H1 (cell line): ENCODE results near the gene HTRA2. TPM values are rescaled to one million over a fixed set of nuclear protein-coding genes. Genes with fewer than 3 reads are reported as not detected.

Experiments
- CTCF ChIA-PET: fragments of 300-600 bp; sonication (Branson Sonifier 250); formaldehyde crosslinking; loops from one replicate; lab custom pipeline; 2021; ENCODE audit not compliant: partially characterized antibody; lab: Charles Lee
- POLR2A ChIA-PET: fragments of 300-600 bp; sonication (Branson Sonifier 250); formaldehyde crosslinking; loops from one replicate; lab custom pipeline; 2021; ENCODE audit warnings: inconsistent platforms; ENCODE audit not compliant: partially characterized antibody; lab: Charles Lee
- DNase-seq, 2 experiments: peaks; one replicate each; pipeline versions ENCODE4 v3.0.0 to v3.0.0-alpha.2; 2010 to 2022; ENCODE audit warnings: low spot score in 2 of 2, low read depth in 1 of 2, mixed read lengths in 1 of 2
- FAIRE-seq: peaks from 2 replicates; lab custom pipeline; 2011; peaks lifted over from hg19 to GRCh38; lab: Jason Lieb, UNC
- H2AFZ ChIP-seq: 2 replicates; pipeline ENCODE4 v1.8.1; 2012; ENCODE audit warnings: low read length, inconsistent platforms
- H2AK5ac ChIP-seq: 2 replicates; pipeline ENCODE4 v1.6.1; 2013; ENCODE audit warnings: low read depth, low read length
- H2BK120ac ChIP-seq: replicated peaks from 2 replicates; pipeline ENCODE3; 2013; ENCODE audit warnings: low read depth, low read length, inconsistent platforms
- H2BK12ac ChIP-seq: 2 replicates; pipeline ENCODE4 v1.6.1; 2013; ENCODE audit warnings: low read depth, low read length
- H2BK15ac ChIP-seq: 2 replicates; pipeline ENCODE4 v1.6.1; 2013; ENCODE audit warnings: low read length
- H2BK20ac ChIP-seq: 2 replicates; pipeline ENCODE4 v1.6.1; 2013; ENCODE audit warnings: low read length
- H2BK5ac ChIP-seq: 2 replicates; pipeline ENCODE4 v1.6.1; 2013; ENCODE audit warnings: low read depth, low read length
- H3K14ac ChIP-seq: 2 replicates; pipeline ENCODE4 v1.6.1; 2013; ENCODE audit warnings: inconsistent platforms; ENCODE audit not compliant: insufficient read length
- H3K18ac ChIP-seq: 2 replicates; pipeline ENCODE4 v1.6.1; 2013; ENCODE audit warnings: low read length; ENCODE audit errors: extremely low read depth
- H3K23ac ChIP-seq: 2 replicates; pipeline ENCODE4 v1.6.1; 2013; ENCODE audit warnings: inconsistent platforms; ENCODE audit not compliant: insufficient read length
- H3K23me2 ChIP-seq: 2 replicates; pipeline ENCODE4 v1.6.1; 2013; ENCODE audit warnings: low read depth, low read length
- H3K27ac ChIP-seq: 2 replicates; pipeline ENCODE4 v1.6.1; 2011; ENCODE audit warnings: low read depth, low read length, inconsistent platforms
- H3K27me3 ChIP-seq, 4 experiments: replicated peaks in 1 of 4; 1 replicate in 1 of 4; 2 replicates in 3 of 4; pipeline versions ENCODE4 v1.6.1 to v1.8.1; 2011 to 2013; ENCODE audit warnings: low read length in 3 of 4, mild to moderate bottlenecking in 3 of 4, inconsistent platforms in 2 of 4, mixed read lengths in 2 of 4, moderate library complexity in 1 of 4; ENCODE audit not compliant: control insufficient read depth in 3 of 4, insufficient read depth in 3 of 4; ENCODE audit errors: extremely low read depth in 1 of 4
- H3K36me3 ChIP-seq, 4 experiments: 2 replicates each; pipeline versions ENCODE4 v1.6.1 to v1.8.1; 2011 to 2013; ENCODE audit warnings: mild to moderate bottlenecking in 4 of 4, low read length in 3 of 4, moderate library complexity in 2 of 4, control low read depth in 1 of 4, inconsistent platforms in 1 of 4; ENCODE audit not compliant: insufficient read depth in 4 of 4, control insufficient read depth in 2 of 4
- H3K4ac ChIP-seq: replicated peaks from 2 replicates; pipeline ENCODE3; 2013; ENCODE audit warnings: low read length, low read depth, mixed read lengths, inconsistent platforms; ENCODE audit not compliant: insufficient read length
- H3K4me1 ChIP-seq, 4 experiments: replicated peaks in 1 of 4; 1 replicate in 1 of 4; 2 replicates in 3 of 4; pipeline versions ENCODE4 v1.6.1 to v1.8.1; 2011 to 2013; ENCODE audit warnings: low read length in 3 of 4, inconsistent platforms in 2 of 4, mixed read lengths in 1 of 4; ENCODE audit not compliant: insufficient read depth in 4 of 4, control insufficient read depth in 3 of 4
- H3K4me2 ChIP-seq, 2 experiments: 2 replicates each; pipeline versions ENCODE4 v1.6.1 to v1.8.1; 2011 to 2013; ENCODE audit warnings: low read depth in 2 of 2, low read length in 2 of 2, control low read depth in 1 of 2, inconsistent platforms in 1 of 2, mild to moderate bottlenecking in 1 of 2; ENCODE audit not compliant: insufficient read depth in 1 of 2
- H3K4me3 ChIP-seq, 4 experiments: fragments of 200-600, 300-600 bp in 1 of 4; sonication (generic), shearing (Covaris generic), sonication (Bioruptor Twin) in 1 of 4; 2 replicates each; pipeline versions ENCODE4 v1.5.1 to v1.8.1; 2011 to 2016; ENCODE audit warnings: low read length in 4 of 4, low read depth in 3 of 4, control low read depth in 2 of 4, inconsistent platforms in 2 of 4, mild to moderate bottlenecking in 2 of 4, mixed read lengths in 1 of 4, moderate library complexity in 1 of 4; ENCODE audit not compliant: insufficient read depth in 2 of 4; ENCODE audit errors: extremely low read depth in 1 of 4
- H3K56ac ChIP-seq: replicated peaks from 2 replicates; pipeline ENCODE3; 2013; ENCODE audit warnings: low read depth, mild to moderate bottlenecking, mixed read lengths, low read length, inconsistent platforms; ENCODE audit not compliant: insufficient read length
- H3K79me1 ChIP-seq: 2 replicates; pipeline ENCODE4 v1.6.1; 2013; ENCODE audit warnings: low read depth, low read length, control low read depth
- H3K79me2 ChIP-seq, 2 experiments: 2 replicates each; pipeline versions ENCODE4 v1.6.1 to v1.8.1; 2012 to 2013; ENCODE audit warnings: low read length in 2 of 2, mild to moderate bottlenecking in 2 of 2, inconsistent platforms in 1 of 2; ENCODE audit not compliant: insufficient read depth in 2 of 2, control insufficient read depth in 1 of 2
- H3K9ac ChIP-seq, 4 experiments: replicated peaks in 1 of 4; 1 replicate in 1 of 4; 2 replicates in 3 of 4; pipeline versions ENCODE4 v1.6.1 to v1.8.1; 2011 to 2013; ENCODE audit warnings: low read depth in 3 of 4, low read length in 3 of 4, control low read depth in 2 of 4, mild to moderate bottlenecking in 2 of 4, moderate library complexity in 2 of 4, inconsistent platforms in 1 of 4; ENCODE audit errors: extremely low read depth in 1 of 4
- H3K9me3 ChIP-seq, 2 experiments: 2 replicates each; pipeline versions ENCODE4 v1.6.1 to v1.8.1; 2012 to 2013; ENCODE audit warnings: mild to moderate bottlenecking in 2 of 2, moderate library complexity in 2 of 2, control low read depth in 1 of 2, inconsistent platforms in 1 of 2, low read depth in 1 of 2, low read length in 1 of 2, mixed read lengths in 1 of 2; ENCODE audit not compliant: insufficient read depth in 2 of 2
- H4K20me1 ChIP-seq, 2 experiments: replicated peaks in 1 of 2; 2 replicates each; pipeline versions ENCODE3 to v1.8.1; 2011 to 2013; ENCODE audit warnings: inconsistent platforms in 2 of 2, low read length in 2 of 2, mild to moderate bottlenecking in 1 of 2; ENCODE audit not compliant: insufficient read depth in 2 of 2, control insufficient read depth in 1 of 2
- H4K5ac ChIP-seq: 2 replicates; pipeline ENCODE4 v1.6.1; 2013; ENCODE audit warnings: low read length, low read depth, mixed read lengths, inconsistent platforms; ENCODE audit not compliant: insufficient read length
- H4K8ac ChIP-seq: 2 replicates; pipeline ENCODE4 v1.8.0; 2013; ENCODE audit warnings: mild to moderate bottlenecking, moderate library complexity, low read length, inconsistent platforms; ENCODE audit not compliant: insufficient read depth; ENCODE audit errors: extremely low read depth
- H4K91ac ChIP-seq: replicated peaks from 2 replicates; pipeline ENCODE3; 2013; ENCODE audit warnings: low read length, mixed read lengths, inconsistent platforms; ENCODE audit not compliant: insufficient read length
- KDM5A ChIP-seq: fragments of 200-600 bp; IDR thresholded peaks from 2 replicates; pipeline ENCODE4 v1.7.1; 2012; ENCODE audit warnings: mild to moderate bottlenecking, low read length, inconsistent platforms, mixed read lengths
- NRF1 ChIP-seq: IDR thresholded peaks from 2 replicates; pipeline ENCODE4 v1.6.1; 2011; ENCODE audit warnings: mild to moderate bottlenecking, low read depth, low read length, improper control_type of control experiment
- SIN3A ChIP-seq, 2 experiments: IDR thresholded peaks in 1 of 2; conservative IDR thresholded peaks in 1 of 2; 2 replicates each; pipeline ENCODE4 v1.6.1; 2011 to 2012; ENCODE audit warnings: low read length in 2 of 2, improper control_type of control experiment in 1 of 2, low read depth in 1 of 2, mild to moderate bottlenecking in 1 of 2
- SP2 ChIP-seq: IDR thresholded peaks from 2 replicates; pipeline ENCODE4 v1.6.1; 2012; ENCODE audit warnings: mild to moderate bottlenecking, low read length, inconsistent platforms
- TBP ChIP-seq: IDR thresholded peaks from 2 replicates; pipeline ENCODE4 v1.6.1; 2011; ENCODE audit warnings: low read depth, low read length, improper control_type of control experiment
- TCF12 ChIP-seq: IDR thresholded peaks from 2 replicates; pipeline ENCODE4 v1.6.1; 2011; ENCODE audit warnings: low read depth, mild to moderate bottlenecking, low read length
- WGBS, 2 experiments: shearing (Covaris generic) in 1 of 2; methylation state at CpG; one replicate each; pipeline versions ENCODE4 v1.1.6 to v1.1.7; 2013 to 2015; ENCODE audit warnings: low lambda C conversion rate in 2 of 2, mixed read lengths in 2 of 2, inconsistent platforms in 1 of 2, low coverage in 1 of 2, missing lambda C conversion rate in 1 of 2; ENCODE audit not compliant: insufficient replicate concordance in 2 of 2, insufficient coverage in 1 of 2, insufficient read length in 1 of 2; ENCODE audit errors: extremely low coverage in 1 of 2, missing lambda C conversion rate in 1 of 2; 5-methylcytosine and 5-hydroxymethylcytosine counted together
- polyA plus RNA-seq, 7 experiments: library from polyadenylated mRNA; depleted of rRNA in 3 of 7; stranded (reverse) in 5 of 7; unstranded in 2 of 7; fragments of >200 nt in 5 of 7; fragments of 200-250 nt in 2 of 7; gene quantifications; 1 replicate in 5 of 7; 2 replicates in 1 of 7; 4 replicates in 1 of 7; pipeline versions ENCODE4 v1.2.1 to v1.2.3, GENCODE V29; 2011 to 2013; ENCODE audit warnings: missing spikeins in 2 of 7, mixed read lengths in 2 of 7
- total RNA-seq: library from RNA; stranded (reverse); fragmentation: NEBNext Ultra II Directional; extraction: Animal tissue kit (Norgen Biotek cat#: 25700); gene quantifications from 2 replicates; pipeline ENCODE4 v1.2.1, GENCODE V29; 2021
- TF ChIP-seq, protein P1 (sequence below): IDR thresholded peaks from 2 replicates; pipeline ENCODE4 v1.6.1; 2011; ENCODE audit warnings: low read depth, mild to moderate bottlenecking, low read length; ENCODE audit not compliant: insufficient read depth

The HTRA2 gene
- total and polyA plus RNA-seq, 2 of the 8 experiments (the other 6 are each of a cell fraction or from before 2014, with no cell fraction given) = 21.6 to 37.6 TPM

DNA sequence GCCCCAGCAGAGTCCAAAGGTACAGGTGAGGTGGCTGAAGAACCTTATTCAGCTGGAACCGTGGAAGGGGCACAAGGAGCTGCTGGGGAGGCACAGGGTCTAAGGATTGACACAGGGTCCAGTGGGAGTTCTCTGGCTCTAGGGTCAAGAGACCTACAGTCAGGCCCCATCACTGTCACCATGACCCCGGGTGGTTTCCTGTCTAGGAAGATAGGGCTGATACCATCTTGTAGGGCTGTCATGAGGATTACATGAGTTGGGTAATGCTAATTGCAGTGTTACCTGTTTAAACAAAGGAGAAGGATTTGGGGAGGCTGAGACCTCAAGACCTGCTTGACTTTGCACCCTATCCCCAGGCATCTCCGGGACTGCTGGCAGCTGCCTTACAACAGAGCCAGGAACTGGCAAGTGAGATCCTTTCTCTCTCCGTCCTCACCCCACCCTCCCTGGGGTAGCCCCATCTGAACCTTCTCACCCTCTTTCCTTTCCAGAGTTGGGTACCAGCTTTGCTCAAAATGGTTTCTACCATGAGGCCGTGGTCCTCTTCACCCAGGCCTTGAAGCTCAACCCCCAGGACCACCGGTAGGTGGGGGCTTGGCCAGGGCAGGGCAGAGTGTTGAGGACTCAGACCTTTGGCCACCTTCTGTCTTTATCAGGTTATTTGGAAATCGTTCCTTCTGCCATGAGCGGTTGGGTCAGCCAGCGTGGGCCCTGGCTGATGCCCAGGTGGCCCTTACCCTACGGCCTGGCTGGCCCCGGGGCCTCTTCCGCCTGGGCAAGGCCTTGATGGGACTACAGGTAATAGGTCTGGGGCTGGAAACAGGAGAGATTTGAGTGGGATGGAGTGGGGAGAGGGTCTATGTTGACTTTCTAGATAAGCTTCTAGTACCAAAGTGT is 37.8 kb upstream of the HTRA2 start:
- H4K5ac ChIP-seq = no peak overlapping the region
- H3K79me2 ChIP-seq = no peaks in the 10 kb centered on the region
- no peak overlapping the region for H2BK120ac ChIP-seq
- no peak overlapping the region for H2BK20ac ChIP-seq
- no peak overlapping the region for H2BK12ac ChIP-seq
- no peak overlapping the region for H2BK15ac ChIP-seq
- CTCF ChIA-PET = interaction anchor here (0.6 to 6.9 kb wide), 9 partner anchors 8 to 201 kb away, joined by 3 to 37 read pairs (median 3); partner anchors contain the start of genes CCDC142 and TTC31
- H4K8ac ChIP-seq = no peak overlapping the region
- POLR2A ChIA-PET = interaction anchor here (1.7 to 4.6 kb wide), 3 partner anchors 9 to 17 kb away, joined by 4 to 17 read pairs (median 5); partner anchors contain the start of genes CCDC142 and TTC31
- peaks cover 2 to 11% of the 10 kb centered on the region in 2 experiments for H4K20me1 ChIP-seq
- H3K79me1 ChIP-seq = no peaks in the 10 kb centered on the region
- no peak overlapping the region for H2AK5ac ChIP-seq
- H3K4ac ChIP-seq = no peak overlapping the region
- peaks cover 7 to 22% (median 18%) of the 10 kb centered on the region in 4 experiments for H3K36me3 ChIP-seq
- H4K91ac ChIP-seq = no peak overlapping the region
- FAIRE-seq (no peak), DNase-seq (no peak)
- H3K27me3 ChIP-seq = peaks cover 10 to 20% (median 19%) of the 10 kb centered on the region in 4 experiments
- no peak overlapping the region for H3K14ac ChIP-seq
- no peak overlapping the region for H3K9ac ChIP-seq
- 92% methylated on average over 12 of the region's 12 CpGs; no CpG with 5 or more reads in 1 of the 2 experiments for WGBS, 2 experiments
- no peaks in the 10 kb centered on the region for H3K9me3 ChIP-seq
- no peak overlapping the region for H3K23ac ChIP-seq
- TF ChIP-seq TCF12 (no peak), SP2 (no peak), KDM5A (no peak), NRF1 (no peak), TBP (no peak), SIN3A (conservative IDR thresholded peaks at IDR 0.05 in 1 of 2, IDR thresholded peaks at IDR 0.05 in 1 of 2; ENCODE audit: low read depth in 1 of 2, low read length in 2 of 2) (no peak)
- TF ChIP-seq, protein P1, sequence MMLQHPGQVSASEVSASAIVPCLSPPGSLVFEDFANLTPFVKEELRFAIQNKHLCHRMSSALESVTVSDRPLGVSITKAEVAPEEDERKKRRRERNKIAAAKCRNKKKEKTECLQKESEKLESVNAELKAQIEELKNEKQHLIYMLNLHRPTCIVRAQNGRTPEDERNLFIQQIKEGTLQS = no peak
- no peak overlapping the region for H3K27ac ChIP-seq
- H3K4me3 ChIP-seq = no peak overlapping the region
- H3K4me2 ChIP-seq = no peak overlapping the region
- no peak overlapping the region for H2AFZ ChIP-seq
- no peak overlapping the region for H3K18ac ChIP-seq
- H3K23me2 ChIP-seq = no peaks in the 10 kb centered on the region
- H2BK5ac ChIP-seq = no peak overlapping the region
- no peak overlapping the region for H3K56ac ChIP-seq
- no peaks in the 10 kb centered on the region for H3K4me1 ChIP-seq
